Prostate gland (tissue), 2 donors: ENCODE results near the gene ROBO1. TPM values are rescaled to one million over a fixed set of nuclear protein-coding genes. Genes with fewer than 3 reads are reported as not detected.

ENCODE experiments used
- DNase-seq: peaks from one replicate; pipeline ENCODE4 v3.0.0-alpha.2; 2019; ENCODE audit warnings: low spot score
- H3K27ac ChIP-seq, 2 donors: fragments of 200-600 bp; sonication (generic); 2 replicates each; pipeline ENCODE4 v1.5.1; 2017 to 2019
- H3K27me3 ChIP-seq: fragments of 200-600 bp; sonication (generic); replicated peaks from 2 replicates; pipeline ENCODE4 v1.5.1; 2019; ENCODE audit not compliant: insufficient read depth
- H3K36me3 ChIP-seq, 2 donors: fragments of 200-600 bp; sonication (generic); 1 replicate in 1 of 2; 2 replicates in 1 of 2; pipeline versions ENCODE4 v1.5.1 to v1.8.1; 2017 to 2019
- H3K4me1 ChIP-seq: fragments of 200-600 bp; sonication (generic); replicated peaks from 2 replicates; pipeline ENCODE4 v1.5.1; 2019
- H3K4me3 ChIP-seq, 2 donors: fragments of 200-600 bp; sonication (generic); 2 replicates each; pipeline ENCODE4 v1.5.1; 2017 to 2019
- H3K9me3 ChIP-seq: fragments of 200-600 bp; sonication (generic); 2 replicates; pipeline ENCODE4 v1.5.1; 2017
- POLR2A ChIP-seq: fragments of 450-650 bp; IDR thresholded peaks from one replicate; pipeline ENCODE4 v1.6.1; 2016; ENCODE audit warnings: antibody characterized with exemption, mild to moderate bottlenecking
- POLR2AphosphoS5 ChIP-seq: sonication (generic); formaldehyde crosslinking; IDR thresholded peaks from one replicate; pipeline ENCODE4 v1.6.1; 2017; ENCODE audit warnings: antibody characterized with exemption
- WGBS: methylation state at CpG from one replicate; pipeline ENCODE4 v1.1.5; 2018; 5-methylcytosine and 5-hydroxymethylcytosine counted together
- intact Hi-C: fragments of 100-400 bp; cut with DNase I; formaldehyde crosslinking; loops from one replicate; pipeline ENCODE4 v1.14.2; 2022
- total RNA-seq, 2 donors: library from RNA; depleted of rRNA; stranded (reverse); fragments of >200 nt; gene quantifications; one replicate each; pipeline ENCODE4 v1.1.0, GENCODE V29; 2016
- TF ChIP-seq, protein P1 (sequence below), 4 experiments: fragments of 200-600 bp in 2 of 4; fragments of 450-650 bp in 2 of 4; sonication (generic) in 2 of 4; IDR thresholded peaks; 1 replicate in 3 of 4; 2 replicates in 1 of 4; pipeline ENCODE4 v1.5.1; 2016 to 2019; ENCODE audit warnings: antibody characterized with exemption in 4 of 4, mild to moderate bottlenecking in 2 of 4, moderate library complexity in 2 of 4

The ROBO1 gene
- total RNA-seq, 2 donors from 2014 or later: 37.6 to 50.8 TPM

DNA sequence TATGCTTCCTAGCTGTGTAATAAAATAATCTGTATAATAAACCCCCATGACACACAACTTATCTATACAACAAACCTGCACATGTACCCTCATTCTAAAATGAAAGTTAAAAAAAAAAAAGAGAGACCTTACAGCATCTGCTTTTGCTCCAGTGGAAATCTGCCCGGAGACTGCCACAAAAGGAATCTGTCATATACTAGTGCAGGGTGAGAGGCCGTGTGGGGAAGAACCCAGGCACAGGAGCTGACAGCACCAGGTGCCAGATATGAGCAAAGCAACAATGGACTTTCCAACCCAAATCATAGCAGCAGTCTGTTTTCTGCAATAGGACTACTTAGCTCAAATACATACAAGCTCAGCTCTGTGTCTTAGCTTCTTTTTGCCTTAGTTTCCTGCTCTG, 346.5 kb downstream of the ROBO1 start:
- H3K27me3 ChIP-seq: no peaks in the 10 kb centered on the region
- no peak overlapping the region for H3K4me3 ChIP-seq
- TF ChIP-seq, protein P1, sequence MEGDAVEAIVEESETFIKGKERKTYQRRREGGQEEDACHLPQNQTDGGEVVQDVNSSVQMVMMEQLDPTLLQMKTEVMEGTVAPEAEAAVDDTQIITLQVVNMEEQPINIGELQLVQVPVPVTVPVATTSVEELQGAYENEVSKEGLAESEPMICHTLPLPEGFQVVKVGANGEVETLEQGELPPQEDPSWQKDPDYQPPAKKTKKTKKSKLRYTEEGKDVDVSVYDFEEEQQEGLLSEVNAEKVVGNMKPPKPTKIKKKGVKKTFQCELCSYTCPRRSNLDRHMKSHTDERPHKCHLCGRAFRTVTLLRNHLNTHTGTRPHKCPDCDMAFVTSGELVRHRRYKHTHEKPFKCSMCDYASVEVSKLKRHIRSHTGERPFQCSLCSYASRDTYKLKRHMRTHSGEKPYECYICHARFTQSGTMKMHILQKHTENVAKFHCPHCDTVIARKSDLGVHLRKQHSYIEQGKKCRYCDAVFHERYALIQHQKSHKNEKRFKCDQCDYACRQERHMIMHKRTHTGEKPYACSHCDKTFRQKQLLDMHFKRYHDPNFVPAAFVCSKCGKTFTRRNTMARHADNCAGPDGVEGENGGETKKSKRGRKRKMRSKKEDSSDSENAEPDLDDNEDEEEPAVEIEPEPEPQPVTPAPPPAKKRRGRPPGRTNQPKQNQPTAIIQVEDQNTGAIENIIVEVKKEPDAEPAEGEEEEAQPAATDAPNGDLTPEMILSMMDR (IDR thresholded peaks at IDR 0.05): no peak
- no peak for TF ChIP-seq POLR2A
- no peak for TF ChIP-seq POLR2AphosphoS5
- no peaks in the 10 kb centered on the region for H3K9me3 ChIP-seq
- H3K4me1 ChIP-seq: no peaks in the 10 kb centered on the region
- H3K27ac ChIP-seq: no peak overlapping the region
- intact Hi-C loops: no loop called here
- H3K36me3 ChIP-seq: no peaks in the 10 kb centered on the region
- 67% methylated on average over 2 of the region's 2 CpGs for WGBS
- no peak for DNase-seq

DNA sequence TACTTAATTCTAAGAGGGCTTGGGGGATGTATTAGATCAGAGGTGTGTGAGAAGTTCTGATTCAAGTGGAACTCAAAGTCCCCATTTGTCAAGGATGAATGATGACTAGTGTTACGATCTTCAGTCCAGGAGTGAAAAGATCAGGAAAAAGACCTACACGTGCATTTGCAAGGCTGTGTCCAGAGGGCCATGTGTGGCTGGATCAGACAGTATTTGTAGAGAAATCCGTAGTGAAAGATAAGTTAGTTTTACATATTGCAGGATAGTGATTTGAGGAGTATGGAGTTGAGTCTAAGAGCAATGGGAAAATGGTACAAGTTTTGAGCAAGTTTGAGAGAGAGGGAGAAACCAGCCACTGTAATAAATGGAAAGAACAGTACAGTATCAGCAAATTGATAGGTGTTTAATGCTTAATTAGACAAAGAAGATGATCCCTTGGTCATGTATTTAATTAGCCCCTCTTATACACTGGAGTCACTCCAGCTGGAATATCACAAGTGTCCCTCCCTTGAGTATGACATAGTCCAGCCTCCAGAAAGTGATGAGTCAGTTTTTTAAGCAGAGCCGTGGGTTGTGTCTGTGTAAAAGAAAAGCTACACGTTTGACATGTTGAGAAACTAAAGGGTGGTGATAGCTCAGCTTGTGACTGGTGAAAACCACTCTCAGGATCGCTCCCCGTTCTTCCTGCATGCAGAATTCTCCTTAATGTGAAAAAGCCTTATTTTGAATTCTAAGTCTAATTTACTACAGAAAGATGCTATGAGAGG, 348.8 kb downstream of the ROBO1 start:
- TF ChIP-seq, protein P1 (IDR thresholded peaks at IDR 0.05): no peak
- TF ChIP-seq POLR2AphosphoS5 (no peak), POLR2A (no peak)
- Histone ChIP-seq H3K4me3 (no peak overlapping the region), H3K27ac (no peak overlapping the region), H3K9me3 (no peaks in the 10 kb centered on the region), H3K27me3 (no peaks in the 10 kb centered on the region), H3K4me1 (no peaks in the 10 kb centered on the region), H3K36me3 (no peaks in the 10 kb centered on the region)
- WGBS: 67% methylated on average over 7 of the region's 7 CpGs
- intact Hi-C loops: no loop called here
- DNase-seq: no peak

DNA sequence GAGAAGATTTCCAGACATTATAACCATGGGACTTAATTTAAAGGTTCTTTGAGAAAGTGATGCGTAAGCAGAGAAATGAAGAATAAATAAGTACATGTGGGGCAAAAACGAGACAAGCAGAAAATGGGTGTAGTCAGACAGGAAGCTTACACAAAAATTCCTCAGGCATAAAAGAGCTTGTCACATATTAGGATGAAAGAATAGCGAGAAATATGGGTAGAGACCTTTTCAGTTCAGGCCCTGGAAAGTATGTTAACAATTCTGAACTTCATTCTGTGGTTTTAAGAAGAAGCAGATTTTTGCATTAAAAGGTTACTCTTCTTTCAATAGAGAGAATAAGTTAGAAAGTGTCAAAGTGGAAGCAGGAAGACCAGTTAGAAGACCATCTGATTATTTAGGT, 352.4 kb downstream of the ROBO1 start:
- no peak for DNase-seq
- Histone ChIP-seq H3K27me3 (no peaks in the 10 kb centered on the region), H3K9me3 (no peaks in the 10 kb centered on the region), H3K36me3 (no peaks in the 10 kb centered on the region), H3K27ac (no peak overlapping the region), H3K4me3 (no peak overlapping the region), H3K4me1 (no peaks in the 10 kb centered on the region)
- 44% methylated on average over 3 of the region's 3 CpGs for WGBS
- TF ChIP-seq POLR2A: no peak
- no peak for TF ChIP-seq POLR2AphosphoS5
- TF ChIP-seq, protein P1 (IDR thresholded peaks at IDR 0.05): no peak
- intact Hi-C loops: no loop called here

DNA sequence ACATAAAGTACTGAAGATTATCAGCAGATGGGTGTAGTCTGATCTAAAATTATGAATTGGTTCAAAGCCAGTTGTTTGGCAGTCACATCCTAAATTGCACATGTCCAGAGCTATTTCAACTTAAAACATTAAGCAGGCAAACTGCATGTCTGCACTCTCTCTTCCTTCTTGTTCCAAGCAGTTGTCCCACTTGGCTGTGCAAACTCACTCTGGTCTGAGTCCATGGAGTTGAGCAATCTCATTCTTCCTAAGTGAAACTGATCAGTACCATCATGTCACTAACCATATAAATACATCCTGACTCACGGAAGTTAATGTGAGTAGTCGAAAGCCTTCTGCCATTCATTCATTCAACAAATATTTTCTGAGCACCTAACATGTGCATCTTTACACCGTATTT, 353.0 kb downstream of the ROBO1 start:
- WGBS: 56% methylated on average over 3 of the region's 3 CpGs
- DNase-seq: no peak
- Histone ChIP-seq H3K4me3 (no peak overlapping the region), H3K36me3 (no peaks in the 10 kb centered on the region), H3K9me3 (no peaks in the 10 kb centered on the region), H3K27me3 (no peaks in the 10 kb centered on the region), H3K27ac (no peak overlapping the region), H3K4me1 (no peaks in the 10 kb centered on the region)
- TF ChIP-seq, protein P1 (IDR thresholded peaks at IDR 0.05): no peak
- TF ChIP-seq POLR2AphosphoS5 (no peak), POLR2A (no peak)
- intact Hi-C loops: no loop called here

DNA sequence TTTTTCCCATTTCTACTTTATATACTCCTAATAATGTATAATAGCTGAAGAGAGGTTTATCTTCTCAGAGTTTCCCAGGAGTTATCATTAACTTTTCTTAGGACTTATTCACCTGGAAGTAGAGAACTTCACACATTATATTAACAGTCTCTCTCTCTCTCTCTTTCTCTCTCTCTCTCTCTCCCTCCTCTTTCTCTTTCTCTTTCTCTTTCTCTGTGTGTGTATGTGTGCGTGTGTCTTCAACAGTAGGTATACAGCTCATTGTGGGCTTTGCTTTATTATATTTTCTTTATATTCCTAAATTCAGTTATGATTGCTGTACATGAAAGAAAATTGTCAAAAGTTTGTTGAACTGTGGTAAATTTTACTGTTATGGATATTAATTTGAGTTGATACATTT, 353.8 kb downstream of the ROBO1 start:
- no peak overlapping the region for H3K27ac ChIP-seq
- TF ChIP-seq POLR2AphosphoS5: no peak
- TF ChIP-seq POLR2A: no peak
- TF ChIP-seq, protein P1 (IDR thresholded peaks at IDR 0.05): no peak
- WGBS: 73% methylated on average over 1 of the region's 1 CpG
- H3K4me3 ChIP-seq: no peak overlapping the region
- H3K4me1 ChIP-seq: no peaks in the 10 kb centered on the region
- no peak for DNase-seq
- no peaks in the 10 kb centered on the region for H3K27me3 ChIP-seq
- no peaks in the 10 kb centered on the region for H3K36me3 ChIP-seq
- no peaks in the 10 kb centered on the region for H3K9me3 ChIP-seq
- intact Hi-C loops: no loop called here
